Mucosa of stomach (tissue), 1 donor: ENCODE results near the gene HELLS.
A peak's percentile ranks its signal among the peaks of the same experiment; 100 is the strongest.
"Not testable (repeated sequence)": the region's sequence is repeated elsewhere in the genome, so short reads cannot be mapped to it uniquely, and the experiment has no call there.

Source experiments
- H3K27me3 ChIP-seq: one replicate; pipeline ENCODE4 v1.7.0; 2013; ENCODE audit warnings: mild to moderate bottlenecking, low read length; ENCODE audit not compliant: control insufficient read depth, insufficient read depth
- H3K36me3 ChIP-seq: one replicate; pipeline ENCODE4 v1.7.0; 2013; ENCODE audit warnings: low read length; ENCODE audit not compliant: control insufficient read depth, insufficient read depth
- H3K4me1 ChIP-seq: one replicate; pipeline ENCODE4 v1.7.0; 2013; ENCODE audit warnings: mild to moderate bottlenecking, low read length; ENCODE audit not compliant: control insufficient read depth, insufficient read depth
- H3K4me3 ChIP-seq: one replicate; pipeline ENCODE4 v1.7.0; 2013; ENCODE audit warnings: low read length
- H3K9ac ChIP-seq: one replicate; pipeline ENCODE4 v1.7.0; 2013; ENCODE audit warnings: mild to moderate bottlenecking, low read length, moderate library complexity
- H3K9me3 ChIP-seq: one replicate; pipeline ENCODE4 v1.7.0; 2013; ENCODE audit warnings: mild to moderate bottlenecking, low read length, moderate library complexity; ENCODE audit not compliant: control insufficient read depth
- donor health status: Pancreatic carcinoma.

The HELLS gene

DNA sequence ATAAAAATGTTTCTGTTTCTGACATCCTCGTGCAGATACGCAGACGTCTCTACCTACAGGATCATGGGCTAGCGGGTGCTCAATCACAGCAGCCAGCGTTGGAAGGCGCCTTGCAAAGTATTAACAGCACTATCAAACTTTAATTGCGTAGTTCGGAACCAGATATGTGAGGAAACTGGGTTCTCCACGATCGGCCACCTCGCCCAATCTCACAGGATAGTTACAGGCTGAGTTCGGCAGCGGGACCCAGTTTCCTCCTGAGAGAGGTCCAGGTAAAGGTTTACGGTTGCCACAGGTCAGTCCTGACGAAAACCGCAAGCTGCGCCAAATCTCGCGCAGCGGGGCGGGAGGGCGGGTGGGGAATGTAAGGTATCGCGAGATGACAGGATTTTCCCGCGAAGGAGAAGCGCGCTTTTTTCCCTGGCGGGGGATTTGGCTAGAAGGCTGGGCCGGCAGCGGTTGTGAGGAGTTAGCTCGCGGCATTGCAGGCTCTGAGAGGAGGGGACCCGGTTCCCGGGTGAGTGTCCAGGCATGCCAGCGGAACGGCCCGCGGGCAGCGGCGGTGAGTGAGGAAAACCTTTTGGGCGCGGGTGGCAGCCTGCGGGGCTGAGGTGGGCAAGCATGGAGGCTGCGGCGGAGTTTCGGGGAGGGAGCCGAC, at the start of gene HELLS:
Gene HELLS, plus strand, starts transcription at position 398 of the 658 bp plus-strand sequence. Its CDS starts 134 bp downstream, at position 532.
- no peaks in the 10 kb centered on the region for H3K36me3 ChIP-seq
- H3K9ac ChIP-seq = peak within 1 kb of the TSS; percentile 82
- no peaks in the 10 kb centered on the region for H3K27me3 ChIP-seq
- H3K9me3 ChIP-seq = no peaks in the 10 kb centered on the region
- H3K4me1 ChIP-seq = peaks cover 9% of the 10 kb centered on the region
- peak within 1 kb of the TSS; percentile 96 for H3K4me3 ChIP-seq

DNA sequence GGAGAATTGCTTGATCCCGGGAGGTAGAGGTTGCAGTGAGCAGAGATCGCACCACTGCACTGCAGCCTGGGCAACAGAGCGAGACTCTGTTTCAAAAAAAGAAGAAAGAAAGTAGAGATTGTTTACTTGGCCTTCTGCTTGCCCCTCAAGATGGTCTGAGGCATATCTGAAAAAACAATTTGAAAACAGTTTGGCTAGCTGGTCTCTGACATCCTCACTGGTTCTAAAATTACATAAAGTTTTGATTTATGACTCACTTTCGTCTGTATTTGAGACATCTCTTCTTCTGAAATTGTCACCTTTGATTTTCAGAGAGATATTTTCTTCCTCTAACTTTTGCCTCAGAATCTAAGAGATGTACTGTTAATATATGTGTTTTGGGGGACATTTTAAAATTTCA, 49.6 kb upstream of the HELLS start:
- Histone ChIP-seq H3K4me3 (no peak overlapping the region), H3K27me3 (no peaks in the 10 kb centered on the region), H3K36me3 (no peaks in the 10 kb centered on the region), H3K9me3 (no peaks in the 10 kb centered on the region), H3K4me1 (no peaks in the 10 kb centered on the region), H3K9ac (no peak overlapping the region)

DNA sequence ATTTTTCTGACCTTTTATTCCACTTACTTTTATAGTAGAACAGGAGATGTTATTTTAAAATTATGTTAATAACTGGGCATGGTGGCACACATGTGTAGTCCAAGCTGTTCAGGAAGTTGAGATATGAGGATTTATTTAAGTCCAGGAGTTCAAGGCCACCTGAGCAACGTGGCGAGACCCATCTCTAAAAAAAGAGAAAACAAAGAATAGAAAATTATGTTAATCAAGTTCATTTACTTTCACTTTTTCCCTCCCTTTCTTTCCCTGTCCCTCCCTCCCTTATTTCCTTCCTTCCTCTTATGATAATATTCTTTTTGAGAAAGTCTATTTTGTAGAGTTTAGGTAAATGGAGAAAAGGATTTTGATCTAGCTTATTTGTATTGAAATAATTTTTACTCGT, 48.9 kb upstream of the HELLS start:
- no peak overlapping the region for H3K4me3 ChIP-seq
- H3K4me1 ChIP-seq = no peaks in the 10 kb centered on the region
- H3K27me3 ChIP-seq = no peaks in the 10 kb centered on the region
- no peaks in the 10 kb centered on the region for H3K36me3 ChIP-seq
- no peaks in the 10 kb centered on the region for H3K9me3 ChIP-seq
- H3K9ac ChIP-seq = no peak overlapping the region

DNA sequence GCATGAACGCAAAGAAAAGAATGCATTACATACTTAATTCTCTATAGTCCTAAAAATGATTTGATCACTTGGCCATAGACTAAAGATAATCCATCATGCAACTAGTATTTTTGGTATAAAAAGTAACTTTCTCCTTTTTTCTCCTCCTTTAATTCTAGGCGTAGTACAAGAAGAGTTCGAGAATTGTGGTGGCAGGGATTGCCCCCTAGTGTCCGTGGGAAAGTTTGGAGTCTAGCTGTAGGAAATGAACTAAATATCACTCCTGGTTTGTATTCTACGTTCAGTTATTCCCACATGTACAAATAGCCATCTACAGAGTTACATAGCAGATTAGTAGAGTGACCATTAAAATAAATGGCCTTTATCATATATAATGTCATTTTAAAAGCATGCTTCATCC, 45.5 kb upstream of the HELLS start:
- Histone ChIP-seq H3K27me3 (no peaks in the 10 kb centered on the region), H3K9ac (no peak overlapping the region), H3K36me3 (no peaks in the 10 kb centered on the region)

DNA sequence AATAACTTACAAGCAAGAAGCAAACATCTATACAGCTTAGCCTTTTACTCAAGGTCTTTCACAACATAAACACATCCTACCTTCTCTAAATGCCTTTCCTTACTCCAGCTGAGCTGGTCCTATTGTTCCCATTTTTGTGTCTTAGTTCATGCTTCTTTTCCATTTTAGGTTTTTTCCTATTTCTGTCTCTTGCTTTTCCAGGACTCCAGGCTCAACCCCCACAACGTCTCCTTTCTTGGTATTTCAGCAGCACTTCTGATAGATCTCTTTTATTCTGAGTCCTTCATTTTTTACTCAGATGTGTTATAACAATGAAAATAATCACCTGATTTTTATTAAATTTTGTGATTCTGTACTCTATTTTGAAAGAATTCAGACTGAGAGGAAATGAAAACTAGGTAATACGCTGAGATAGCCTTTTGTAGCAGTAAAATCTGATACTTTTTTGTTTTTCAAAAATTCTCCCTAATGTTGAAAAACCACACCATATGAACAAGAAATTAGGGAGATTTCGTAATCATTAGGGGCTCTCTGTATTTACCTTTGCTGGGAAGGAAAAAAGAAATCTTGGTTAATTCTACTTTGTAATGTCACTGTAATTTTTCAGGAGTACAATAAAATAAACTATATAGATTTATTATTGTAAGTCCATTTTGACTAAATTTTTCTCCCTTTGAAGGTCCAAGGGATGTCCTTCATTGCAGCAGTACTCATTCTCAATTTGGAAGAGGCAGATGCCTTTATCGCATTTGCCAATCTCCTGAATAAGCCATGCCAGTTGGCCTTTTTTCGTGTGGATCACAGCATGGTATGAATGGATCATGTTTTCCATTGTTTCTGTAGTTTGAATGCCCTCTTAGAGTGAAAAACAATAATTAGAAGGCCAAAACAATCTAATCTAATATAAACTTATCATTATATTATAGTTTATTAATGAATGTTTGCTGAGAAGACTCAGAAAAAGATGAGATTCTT, 24.0 kb upstream of the HELLS start:
- no peaks in the 10 kb centered on the region for H3K4me1 ChIP-seq
- H3K9me3 ChIP-seq = no peaks in the 10 kb centered on the region
- no peak overlapping the region for H3K9ac ChIP-seq
- no peak overlapping the region for H3K4me3 ChIP-seq
- H3K27me3 ChIP-seq = no peaks in the 10 kb centered on the region
- H3K36me3 ChIP-seq = no peaks in the 10 kb centered on the region

More for the DNA sequence above, 45.5 kb upstream of the HELLS start:
- Histone ChIP-seq H3K4me1 (no peaks in the 10 kb centered on the region), H3K4me3 (no peak overlapping the region), H3K9me3 (no peaks in the 10 kb centered on the region)

DNA sequence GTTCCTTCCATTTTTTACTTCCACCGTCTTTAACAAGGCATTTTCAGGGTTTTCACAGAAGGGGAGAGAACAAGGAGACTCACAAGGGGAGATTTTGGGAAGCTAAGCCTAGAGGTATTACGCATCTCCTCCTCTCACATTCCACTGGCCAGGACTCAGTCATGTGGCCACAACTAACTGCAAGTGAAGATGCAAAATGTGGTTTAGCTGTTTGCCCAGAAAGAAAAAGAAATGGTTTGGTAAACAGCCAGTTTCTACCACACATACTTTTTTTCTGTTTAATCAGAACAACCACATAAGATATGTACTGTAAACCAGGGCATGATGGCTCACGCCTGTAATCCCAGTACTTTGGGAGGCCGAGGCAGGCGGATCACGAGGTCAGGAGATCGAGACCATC, 21.4 kb upstream of the HELLS start:
- H3K36me3 ChIP-seq = no peaks in the 10 kb centered on the region
- H3K9ac ChIP-seq = no peak overlapping the region
- H3K27me3 ChIP-seq = no peaks in the 10 kb centered on the region
- no peaks in the 10 kb centered on the region for H3K9me3 ChIP-seq
- no peak overlapping the region for H3K4me3 ChIP-seq
- no peaks in the 10 kb centered on the region for H3K4me1 ChIP-seq

DNA sequence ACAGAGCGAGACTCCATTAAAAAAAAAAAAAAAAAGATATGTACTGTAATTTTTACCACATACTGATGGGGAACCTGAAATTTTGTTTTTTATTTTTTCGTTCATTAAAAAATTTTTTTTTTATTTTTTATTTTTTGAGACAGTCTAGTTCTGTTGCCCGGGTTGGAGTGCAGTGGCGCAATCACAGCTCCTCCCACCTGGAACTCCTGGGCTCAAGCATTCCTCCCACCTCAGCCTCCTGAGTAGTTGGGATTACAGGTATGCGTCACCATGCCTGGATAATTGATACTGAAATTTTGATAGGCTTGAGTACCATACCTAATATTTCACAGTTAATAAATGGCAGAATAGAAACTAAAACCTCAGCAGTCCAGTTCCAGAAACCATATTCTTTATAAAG, 20.9 kb upstream of the HELLS start:
- Histone ChIP-seq H3K36me3 (no peaks in the 10 kb centered on the region), H3K9ac (no peak overlapping the region), H3K4me1 (no peaks in the 10 kb centered on the region)

DNA sequence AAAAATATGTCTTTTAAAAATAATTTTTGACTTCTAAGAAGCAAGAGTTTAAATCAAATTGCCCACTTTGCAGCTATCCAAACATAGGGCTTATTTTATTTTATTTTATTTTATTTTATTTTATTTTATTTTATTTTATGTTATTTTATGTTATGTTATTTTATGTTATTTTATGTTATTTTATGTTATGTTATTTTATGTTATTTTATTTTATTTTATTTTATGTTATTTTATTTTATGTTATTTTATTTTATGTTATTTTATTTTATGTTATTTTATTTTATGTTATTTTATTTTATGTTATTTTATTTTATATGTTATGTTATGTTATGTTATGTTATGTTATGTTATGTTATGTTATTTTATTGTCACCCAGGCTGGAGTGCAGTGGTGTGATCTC, 14.0 kb upstream of the HELLS start:
- H3K4me1 ChIP-seq, H3K9ac ChIP-seq, H3K27me3 ChIP-seq, H3K9me3 ChIP-seq, H3K4me3 ChIP-seq, H3K36me3 ChIP-seq: not testable (repeated sequence)

More for the DNA sequence above, 20.9 kb upstream of the HELLS start:
- H3K4me3 ChIP-seq = no peak overlapping the region
- H3K9me3 ChIP-seq = no peaks in the 10 kb centered on the region
- H3K27me3 ChIP-seq = no peaks in the 10 kb centered on the region

DNA sequence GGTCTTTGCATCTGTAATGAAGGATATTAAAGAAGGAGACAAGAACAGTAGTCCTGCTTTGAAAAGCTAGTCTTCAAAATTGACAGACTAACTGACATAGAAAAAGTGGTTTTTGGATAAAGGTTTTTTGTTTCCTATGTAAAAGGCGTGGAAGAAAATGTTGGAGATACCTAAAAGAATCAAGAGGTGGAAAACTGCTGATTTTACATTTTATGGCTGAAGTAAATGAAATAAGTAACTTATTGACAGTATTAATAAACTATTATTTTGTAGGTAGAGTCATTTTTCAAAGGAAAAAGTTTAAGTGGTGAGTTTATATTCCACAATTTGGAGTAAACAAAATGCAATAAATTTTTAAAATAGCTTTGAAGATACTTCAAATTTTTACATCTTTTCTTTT, 12.6 kb upstream of the HELLS start:
- H3K9ac ChIP-seq = no peak overlapping the region
- H3K4me3 ChIP-seq = no peak overlapping the region
- H3K9me3 ChIP-seq = no peaks in the 10 kb centered on the region
- H3K4me1 ChIP-seq = no peaks in the 10 kb centered on the region
- no peaks in the 10 kb centered on the region for H3K36me3 ChIP-seq
- H3K27me3 ChIP-seq = no peaks in the 10 kb centered on the region

DNA sequence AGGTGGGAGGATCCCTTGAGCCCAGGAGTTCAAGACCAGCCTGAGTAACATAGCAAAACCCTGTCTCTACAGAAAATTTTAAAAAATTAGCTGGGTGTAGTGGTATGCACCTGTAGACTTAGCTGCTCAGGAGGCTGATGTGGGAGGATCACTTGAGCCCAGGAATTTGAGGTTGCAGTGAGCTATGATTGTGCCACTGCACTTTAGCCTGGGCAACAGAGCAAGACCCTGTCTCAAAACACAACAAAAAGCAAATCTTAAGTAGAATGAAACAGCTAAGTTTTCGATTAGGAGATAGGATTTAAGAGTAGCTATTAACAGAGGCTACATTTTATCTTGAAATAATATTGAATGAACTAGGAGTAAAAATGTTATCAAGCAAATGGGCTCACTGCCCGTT, 3.3 kb upstream of the HELLS start:
- H3K4me1 ChIP-seq, H3K9me3 ChIP-seq, H3K27me3 ChIP-seq, H3K9ac ChIP-seq, H3K4me3 ChIP-seq, H3K36me3 ChIP-seq: not testable (repeated sequence)

DNA sequence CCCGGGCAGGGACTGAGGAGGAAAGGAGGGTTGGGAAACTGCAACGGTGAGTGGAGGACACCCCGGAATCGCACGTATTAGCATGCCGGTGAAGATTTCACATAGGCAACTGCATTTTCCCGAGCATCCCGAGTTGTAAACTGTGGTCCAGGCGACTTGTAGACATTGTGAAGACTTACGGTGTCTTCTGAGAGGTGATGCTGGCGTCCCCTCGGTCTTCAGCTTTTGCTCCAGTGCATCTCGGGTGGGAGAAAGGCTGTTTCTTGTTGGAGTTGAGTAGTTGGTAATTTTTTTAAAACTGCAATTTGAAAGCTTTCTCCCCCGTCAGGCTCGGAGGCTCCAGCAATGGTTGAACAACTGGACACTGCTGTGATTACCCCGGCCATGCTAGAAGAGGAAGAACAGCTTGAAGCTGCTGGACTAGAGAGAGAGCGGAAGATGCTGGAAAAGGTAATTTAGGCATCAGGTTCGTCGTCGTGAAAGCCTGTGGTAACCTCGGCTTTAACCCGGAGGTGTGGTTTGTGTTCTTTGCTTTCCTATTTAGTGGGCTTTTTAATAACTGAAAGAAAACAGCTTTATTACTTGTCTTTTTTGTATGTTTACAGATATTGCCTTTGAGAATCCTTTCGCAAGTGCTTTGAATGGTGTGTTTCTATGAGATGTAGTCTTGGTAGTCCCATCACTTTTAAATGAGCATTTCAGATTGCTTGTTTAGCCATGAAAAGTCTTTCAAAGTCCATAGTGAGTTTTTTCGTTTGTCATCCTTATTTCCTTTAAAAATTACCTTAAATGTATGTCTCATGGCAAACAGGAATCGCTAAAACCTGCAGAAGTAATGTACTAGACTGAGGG, 687 bp downstream of the HELLS start:
- Histone ChIP-seq H3K4me3 (peak overlapping the region; percentile 53), H3K9me3 (no peaks in the 10 kb centered on the region), H3K9ac (peak overlapping the region; percentile 82), H3K4me1 (peaks cover 9% of the 10 kb centered on the region), H3K36me3 (no peaks in the 10 kb centered on the region), H3K27me3 (no peaks in the 10 kb centered on the region)

DNA sequence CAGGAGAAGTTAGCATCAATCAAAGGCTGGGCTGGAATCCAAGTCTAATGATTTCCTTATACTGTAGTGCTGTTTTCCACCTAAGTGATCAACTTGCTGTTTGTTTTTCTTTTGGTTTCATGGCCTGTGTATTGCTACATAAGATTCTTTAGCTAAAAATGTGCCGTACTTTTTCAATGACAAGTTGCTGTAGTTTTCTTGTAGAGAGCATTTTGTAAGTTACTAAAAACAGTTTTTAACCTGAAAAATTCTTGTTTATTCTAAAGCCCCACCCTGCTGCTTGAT, 1.3 kb downstream of the HELLS start:
- peak overlapping the region; percentile 53 for H3K4me3 ChIP-seq
- H3K9ac ChIP-seq = peak overlapping the region; percentile 82
- H3K36me3 ChIP-seq = no peaks in the 10 kb centered on the region
- no peaks in the 10 kb centered on the region for H3K9me3 ChIP-seq
- H3K27me3 ChIP-seq = no peaks in the 10 kb centered on the region
- peaks cover 9% of the 10 kb centered on the region for H3K4me1 ChIP-seq
